GM12878 (cell line): ENCODE measurements around the gene MYO15B. TPM values are rescaled to one million over a fixed set of nuclear protein-coding genes. Genes with fewer than 3 reads are reported as not detected.

Source experiments
- ATAC-seq: fragments of 200-7000 bp; cut with Tn5 transposase; 3 replicates; pipeline ENCODE4 v1.9.1; 2020; ENCODE audit warnings: mild to moderate bottlenecking, moderate library complexity
- BruUV-seq: library from RNA; stranded (reverse); fragments of 400-500 nt; replicated peaks from 2 replicates; lab custom pipeline; 2021; lab: Mats Ljungman, UMichigan
- CTCF ChIA-PET: fragments of 300-600 bp; sonication (Branson Sonifier 250); formaldehyde crosslinking; extraction: SDS; loops from one replicate; lab custom pipeline; 2021; ENCODE audit warnings: inconsistent platforms; lab: Yijun Ruan, JAX
- POLR2A ChIA-PET: fragments of 350-600 bp; formaldehyde crosslinking; extraction: SDS; loops from one replicate; lab custom pipeline; 2021; ENCODE audit warnings: inconsistent platforms; lab: Charles Lee
- RAD21 ChIA-PET: fragments of 300-600 bp; sonication (Branson Sonifier 250); formaldehyde crosslinking; loops from one replicate; lab custom pipeline; 2023; ENCODE audit warnings: antibody characterized with exemption; ENCODE audit not compliant: unreplicated experiment; lab: Charles Lee
- SMC1A ChIA-PET: fragments of 300-600 bp; sonication (Branson Sonifier 250); formaldehyde crosslinking; loops from one replicate; lab custom pipeline; 2023; ENCODE audit not compliant: unreplicated experiment, uncharacterized antibody; lab: Charles Lee
- DNase-seq: peaks from one replicate; pipeline ENCODE4 v3.0.0-alpha.2; 2011; ENCODE audit warnings: low read depth, low spot score
- FAIRE-seq: peaks from 3 replicates; lab custom pipeline; 2011; peaks lifted over from hg19 to GRCh38; lab: Jason Lieb, UNC
- H2AFZ ChIP-seq: 2 replicates; pipeline ENCODE4 v1.6.0; 2011; ENCODE audit warnings: low read depth, low read length, control low read depth; ENCODE audit not compliant: control insufficient read depth
- H3K27ac ChIP-seq: 2 replicates; pipeline ENCODE4 v1.5.1; 2011; ENCODE audit warnings: control low read depth; ENCODE audit not compliant: control insufficient read depth, insufficient read depth
- H3K27me3 ChIP-seq, 2 experiments: replicated peaks in 1 of 2; 2 replicates each; pipeline versions ENCODE4 v1.6.0 to v1.6.1; 2011; ENCODE audit warnings: low read length in 1 of 2; ENCODE audit not compliant: control insufficient read depth in 2 of 2, insufficient read depth in 2 of 2
- H3K36me3 ChIP-seq, 2 experiments: 2 replicates each; pipeline ENCODE4 v1.5.1; 2011; ENCODE audit warnings: low read length in 1 of 2; ENCODE audit not compliant: control insufficient read depth in 2 of 2, insufficient read depth in 2 of 2
- H3K4me1 ChIP-seq: 2 replicates; pipeline ENCODE4 v1.6.1; 2011; ENCODE audit warnings: mild to moderate bottlenecking, low read length, moderate library complexity, mixed read lengths; ENCODE audit not compliant: control insufficient read depth, insufficient read depth
- H3K4me2 ChIP-seq: 2 replicates; pipeline ENCODE4 v1.6.0; 2011; ENCODE audit warnings: control low read depth; ENCODE audit not compliant: control insufficient read depth, insufficient read depth
- H3K4me3 ChIP-seq: fragments of 200-600 bp; sonication (generic); 2 replicates; pipeline ENCODE4 v1.5.1; 2016
- H3K79me2 ChIP-seq: 2 replicates; pipeline ENCODE4 v1.6.0; 2011; ENCODE audit warnings: low read length; ENCODE audit not compliant: control insufficient read depth, insufficient read depth
- H3K9ac ChIP-seq: 2 replicates; pipeline ENCODE4 v1.8.0; 2011; ENCODE audit warnings: low read length, control low read depth, mixed read lengths; ENCODE audit not compliant: control insufficient read depth, insufficient read depth
- H3K9me3 ChIP-seq: replicated peaks from 3 replicates; pipeline ENCODE4 v1.5.1; 2011; ENCODE audit warnings: mild to moderate bottlenecking, low read length; ENCODE audit not compliant: control insufficient read depth, insufficient read depth
- H4K20me1 ChIP-seq: 2 replicates; pipeline ENCODE4 v1.6.0; 2011; ENCODE audit not compliant: control insufficient read depth, insufficient read depth
- ASH2L ChIP-seq: fragments of 300-600, 200-600 bp; sonication (generic); IDR thresholded peaks from 2 replicates; pipeline ENCODE4 v1.6.1; 2017; ENCODE audit warnings: low read depth, mild to moderate bottlenecking, borderline replicate concordance
- JUND ChIP-seq: IDR thresholded peaks from 2 replicates; pipeline ENCODE4 v1.6.1; 2012; ENCODE audit warnings: low read depth, mild to moderate bottlenecking, low read length, improper control_type of control experiment, moderate library complexity
- SMAD5 ChIP-seq: IDR thresholded peaks from 2 replicates; pipeline ENCODE4 v1.6.1; 2016; ENCODE audit warnings: antibody characterized with exemption, low read depth
- SREBF2 ChIP-seq: IDR thresholded peaks from 2 replicates; pipeline ENCODE4 v1.6.1; 2012; ENCODE audit warnings: mild to moderate bottlenecking, low read length
- WGBS: methylation state at CpG from one replicate; pipeline ENCODE4 v1.1.6; 2016; ENCODE audit warnings: low lambda C conversion rate; ENCODE audit not compliant: insufficient replicate concordance, insufficient coverage; ENCODE audit errors: missing lambda C conversion rate; 5-methylcytosine and 5-hydroxymethylcytosine counted together
- in situ Hi-C: fragments of 300-500 bp; cut with MboI; formaldehyde crosslinking; loops from 9 replicates; pipeline ENCODE4 v1.14.3; 2018; ENCODE audit warnings: mixed read lengths
- intact Hi-C: fragments of 100-400 bp; cut with micrococcal nuclease; formaldehyde crosslinking; loops from one replicate; pipeline ENCODE4 v1.14.2; 2022; ENCODE audit not compliant: unreplicated experiment
- polyA plus RNA-seq, 11 experiments: library from polyadenylated mRNA; depleted of rRNA in 4 of 11; unstranded in 6 of 11; stranded (reverse) in 5 of 11; fragments of >200 nt; fragmentation: Nextera tagmentation in 4 of 11; fragmentation: Illumina TruSeq in 1 of 11; extraction: Ambion mirVana in 4 of 11; extraction: Trizol in 1 of 11; gene quantifications; 1 replicate in 1 of 11; 2 replicates in 10 of 11; pipeline versions ENCODE4 v1.2.1 to v1.2.3, GENCODE V29; 2011 to 2016; ENCODE audit warnings: inconsistent platforms in 2 of 11, missing spikeins in 2 of 11, low read depth in 1 of 11
- total RNA-seq, 4 experiments: library from RNA; depleted of rRNA in 3 of 4; stranded (reverse); fragments of >200 nt in 3 of 4; fragmentation: Illumina TruSeq in 1 of 4; extraction: Trizol in 1 of 4; gene quantifications; 2 replicates each; pipeline versions ENCODE4 v1.2.1 to v1.2.3, GENCODE V29; 2013 to 2021

MYO15B gene
- total and polyA plus RNA-seq, 10 of the 15 experiments (the other 5 are each of a cell fraction or from before 2014, with no cell fraction given), result 0.67 to 15.4 (median 2.3) TPM; not detected in 1

DNA sequence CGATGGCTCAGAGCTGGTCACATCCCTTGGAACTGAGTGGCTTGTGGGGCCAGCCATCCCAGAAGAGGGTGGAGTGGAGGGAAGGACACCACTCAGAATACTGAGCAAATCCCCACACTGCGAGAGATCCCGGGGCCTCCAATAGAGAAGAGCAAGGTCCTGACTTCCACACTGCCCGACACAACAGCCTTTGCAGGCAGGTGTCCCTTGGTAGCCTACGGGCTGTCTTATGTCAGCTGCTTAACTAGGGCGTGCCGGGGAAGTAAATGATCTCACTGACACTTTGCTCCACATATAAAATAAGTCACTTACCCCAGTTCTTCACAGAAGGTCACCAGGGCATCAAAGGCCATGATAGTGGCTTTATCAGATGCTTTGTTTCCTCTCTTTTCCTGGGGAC, 63.3 kb downstream of the MYO15B start:
- no peak overlapping the region for H2AFZ ChIP-seq
- DNase-seq, result no peak
- BruUV-seq, result no TSS peak
- intact Hi-C loops, result no loop called here
- no peaks in the 10 kb centered on the region for H3K27me3 ChIP-seq
- no peak for FAIRE-seq
- no peak overlapping the region for H3K4me2 ChIP-seq
- ChIA-PET SMC1A (interaction anchor here (1.0 to 4.7 kb wide), 4 partner anchors 17 to 49 kb away, joined by 3 to 32 read pairs (median 8); partner anchors contain the start of gene SMIM5), POLR2A (interaction anchor here (0.5 kb wide), 1 partner anchor 18 kb away, joined by 3 read pairs; the partner anchor contains the start of gene SMIM5), CTCF (interaction anchor here (0.9 to 19.5 kb wide), 6 partner anchors 16 to 97 kb away, joined by 3 to 349 read pairs (median 10); partner anchors contain the start of genes RECQL5, SAP30BP and SMIM5), RAD21 (interaction anchor here (2.9 kb wide), 1 partner anchor 18 kb away, joined by 19 read pairs; the partner anchor contains the start of gene SMIM5)
- H3K27ac ChIP-seq, result no peak overlapping the region
- no peak for TF ChIP-seq SMAD5
- no peak overlapping the region for H3K4me3 ChIP-seq
- H3K79me2 ChIP-seq, result no peaks in the 10 kb centered on the region
- 92% methylated on average over 7 of the region's 7 CpGs for WGBS
- in situ Hi-C loops, result no loop called here
- H3K9ac ChIP-seq, result no peak overlapping the region
- no peaks in the 10 kb centered on the region for H4K20me1 ChIP-seq
- H3K36me3 ChIP-seq, result peaks cover 3 to 8% of the 10 kb centered on the region in 2 experiments; a peak in 3 of 4 replicates
- peaks cover 11% of the 10 kb centered on the region for H3K4me1 ChIP-seq
- no peak for ATAC-seq
- no peaks in the 10 kb centered on the region for H3K9me3 ChIP-seq

DNA sequence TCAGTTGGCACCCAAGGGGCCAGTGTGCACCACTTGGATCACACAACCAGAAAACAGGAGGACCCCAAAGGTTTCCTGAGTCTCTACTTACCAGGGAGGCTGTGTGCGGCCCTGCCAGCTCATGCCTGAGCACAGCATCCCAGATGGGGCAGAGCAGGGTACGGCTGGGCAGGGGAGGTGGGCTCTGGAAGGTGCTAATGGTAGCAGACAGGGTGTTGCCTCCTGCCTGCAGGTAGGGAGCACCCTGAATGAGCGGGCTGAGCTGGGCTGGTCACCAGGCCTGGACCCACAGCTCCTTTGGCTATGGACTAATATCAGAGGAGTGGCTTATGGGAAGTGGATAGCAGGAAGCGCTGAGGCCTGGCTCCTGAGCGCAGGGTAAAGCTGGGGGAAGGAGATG, 64.7 kb downstream of the MYO15B start:
- intact Hi-C loops (no loop called here), in situ Hi-C loops (no loop called here)
- H3K79me2 ChIP-seq, result no peaks in the 10 kb centered on the region
- no peaks in the 10 kb centered on the region for H3K27me3 ChIP-seq
- WGBS, result 89% methylated on average over 5 of the region's 5 CpGs
- no peak overlapping the region for H2AFZ ChIP-seq
- H3K4me2 ChIP-seq, result no peak overlapping the region
- POLR2A ChIA-PET, result interaction anchor here (0.6 to 2.8 kb wide), 2 partner anchors 19 to 342 kb away, joined by 3 to 8 read pairs; partner anchors contain the start of gene SMIM5
- H4K20me1 ChIP-seq, result no peaks in the 10 kb centered on the region
- no peaks in the 10 kb centered on the region for H3K9me3 ChIP-seq
- TF ChIP-seq JUND, result no peak
- TF ChIP-seq ASH2L, result no peak
- TF ChIP-seq SREBF2, result no peak
- TF ChIP-seq, all 136 proteins: peak for 0
- Histone ChIP-seq H3K9ac (no peak overlapping the region), H3K4me3 (no peak overlapping the region), H3K36me3 (peaks cover 3 to 8% of the 10 kb centered on the region in 2 experiments; a peak in 3 of 4 replicates), H3K4me1 (peaks cover 5% of the 10 kb centered on the region; the same call in 1 of the 2 replicates), H3K27ac (0 out of 2 replicates have a peak overlapping the region, but pooled peaks have one; percentile 18)
- FAIRE-seq (no peak), DNase-seq (no peak), ATAC-seq (no peak)
- ChIA-PET RAD21 (interaction anchor here (1.0 to 2.9 kb wide), 4 partner anchors 19 to 96 kb away, joined by 3 to 19 read pairs (median 5); partner anchors contain the start of gene SMIM5), CTCF (interaction anchor here (0.9 to 19.5 kb wide), 14 partner anchors 7 to 223 kb away, joined by 3 to 349 read pairs (median 6); partner anchors contain the start of genes RECQL5, SAP30BP and SMIM5), SMC1A (interaction anchor here (1.1 to 4.7 kb wide), 4 partner anchors 19 to 95 kb away, joined by 3 to 32 read pairs (median 5); partner anchors contain the start of gene SMIM5)
- no TSS peak for BruUV-seq
